HepG2 (cell line): ENCODE data around the gene ARHGAP33. TPM values are rescaled to one million over a fixed set of nuclear protein-coding genes. Genes with fewer than 3 reads are reported as not detected.

Experiments used
- ATAC-seq: fragments of 200-7000 bp; cut with Tn5 transposase; 3 replicates; pipeline ENCODE4 v1.9.1; 2020; ENCODE audit warnings: mild to moderate bottlenecking, moderate library complexity
- BruUV-seq: library from RNA; stranded (reverse); fragments of 400-500 nt; replicated peaks from 2 replicates; lab custom pipeline; 2021; lab: Mats Ljungman, UMichigan
- CTCF ChIA-PET: fragments of 300-600 bp; formaldehyde crosslinking; extraction: SDS; loops from one replicate; lab custom pipeline; 2021; ENCODE audit warnings: low total read pairs, inconsistent platforms, low intra/inter-chr PET ratio; lab: Yijun Ruan, JAX
- POLR2A ChIA-PET: fragments of 350-600 bp; sonication (Branson Sonifier 250); formaldehyde crosslinking; loops from one replicate; lab custom pipeline; 2020; ENCODE audit warnings: antibody characterized with exemption, inconsistent platforms; lab: Yijun Ruan, JAX
- DNase-seq: peaks from one replicate; pipeline ENCODE4 v3.0.0-alpha.2; 2015; ENCODE audit warnings: low spot score
- FAIRE-seq: peaks from 3 replicates; lab custom pipeline; 2011; peaks lifted over from hg19 to GRCh38; lab: Jason Lieb, UNC
- H2AFZ ChIP-seq: one replicate; pipeline ENCODE4 v1.6.1; 2011; ENCODE audit warnings: low read length, inconsistent platforms
- H3K27ac ChIP-seq: fragments of 300-600 bp; 3 replicates; pipeline ENCODE4 v1.8.0; 2011; ENCODE audit warnings: mixed run types, mild to moderate bottlenecking, mixed read lengths, low read length, inconsistent platforms; ENCODE audit not compliant: insufficient read depth; ENCODE audit errors: extremely low read length
- H3K27me3 ChIP-seq, 2 experiments: fragments of 200-600 bp in 1 of 2; 2 replicates in 1 of 2; 3 replicates in 1 of 2; pipeline versions ENCODE4 v1.6.0 to v1.8.0; 2011; ENCODE audit warnings: low read length in 2 of 2, mild to moderate bottlenecking in 2 of 2, moderate library complexity in 2 of 2, inconsistent platforms in 1 of 2; ENCODE audit not compliant: insufficient read depth in 2 of 2, control insufficient read depth in 1 of 2
- H3K36me3 ChIP-seq, 2 experiments: fragments of 200-600 bp in 1 of 2; replicated peaks in 1 of 2; 2 replicates in 1 of 2; 3 replicates in 1 of 2; pipeline versions ENCODE4 v1.5.1 to v1.8.0; 2011; ENCODE audit warnings: low read length in 2 of 2, inconsistent platforms in 1 of 2; ENCODE audit not compliant: insufficient read depth in 2 of 2, control insufficient read depth in 1 of 2
- H3K4me1 ChIP-seq: 2 replicates; pipeline ENCODE4 v1.5.1; 2012; ENCODE audit warnings: low read length, inconsistent platforms; ENCODE audit not compliant: insufficient read depth
- H3K4me2 ChIP-seq: 2 replicates; pipeline ENCODE4 v1.6.0; 2011; ENCODE audit warnings: low read depth, low read length, inconsistent platforms
- H3K4me3 ChIP-seq, 3 experiments: fragments of 200-600 bp in 1 of 3; sonication (generic), shearing (Covaris generic) in 1 of 3; replicated peaks in 1 of 3; 2 replicates each; pipeline ENCODE4 v1.5.1; 2011 to 2016; ENCODE audit warnings: low read length in 3 of 3, inconsistent platforms in 2 of 3, low read depth in 2 of 3, mild to moderate bottlenecking in 2 of 3, control low read depth in 1 of 3, mixed read lengths in 1 of 3; ENCODE audit not compliant: insufficient read depth in 1 of 3
- H3K79me2 ChIP-seq: one replicate; pipeline ENCODE4 v1.6.1; 2011; ENCODE audit warnings: low read length, inconsistent platforms; ENCODE audit not compliant: insufficient read depth
- H3K9ac ChIP-seq: 2 replicates; pipeline ENCODE4 v1.6.0; 2011; ENCODE audit warnings: mild to moderate bottlenecking, low read depth, low read length, inconsistent platforms; ENCODE audit not compliant: insufficient read depth
- H3K9me3 ChIP-seq: 2 replicates; pipeline ENCODE4 v1.5.1; 2012; ENCODE audit warnings: mild to moderate bottlenecking, low read length
- H4K20me1 ChIP-seq: 2 replicates; pipeline ENCODE4 v1.6.0; 2011; ENCODE audit warnings: inconsistent platforms, mild to moderate bottlenecking, low read length, moderate library complexity; ENCODE audit not compliant: insufficient read depth
- ELF3 ChIP-seq: IDR thresholded peaks from 2 replicates; pipeline ENCODE4 v1.6.1; 2016; ENCODE audit warnings: missing genetic modification reagents, missing compliant biosample characterization
- SNAI1 ChIP-seq: sonication (generic); formaldehyde crosslinking; IDR thresholded peaks from 2 replicates; pipeline ENCODE4 v1.5.0; 2020; ENCODE audit warnings: mild to moderate bottlenecking, missing genetic modification reagents, borderline replicate concordance
- WGBS: methylation state at CpG from one replicate; pipeline ENCODE4 v1.1.6; 2017; ENCODE audit warnings: low lambda C conversion rate; 5-methylcytosine and 5-hydroxymethylcytosine counted together
- in situ Hi-C: cut with HindIII; loops from 2 replicates; pipeline ENCODE4 v1.10.0; 2017; ENCODE audit warnings: low pct_unique_long_range_greater_than_20kb; ENCODE audit not compliant: extremely low pct_ligation_motif_present
- intact Hi-C: fragments of 100-400 bp; cut with micrococcal nuclease; formaldehyde crosslinking; loops from one replicate; pipeline ENCODE4 v1.10.0; 2022; ENCODE audit not compliant: unreplicated experiment
- polyA plus RNA-seq, 8 experiments: library from polyadenylated mRNA; depleted of rRNA in 3 of 8; stranded (reverse) in 7 of 8; unstranded in 1 of 8; fragments of >200 nt; fragmentation: Illumina TruSeq in 4 of 8; extraction: Trizol in 4 of 8; gene quantifications; 2 replicates each; pipeline versions ENCODE4 v1.2.1 to v1.2.3, GENCODE V29; 2011 to 2016; ENCODE audit warnings: low read depth in 4 of 8, missing spikeins in 1 of 8, mixed read lengths in 1 of 8; ENCODE audit not compliant: insufficient read depth in 1 of 8
- total RNA-seq, 5 experiments: library from RNA; depleted of rRNA; stranded (reverse); fragments of >200 nt; fragmentation: Illumina TruSeq; extraction: Trizol; gene quantifications; 2 replicates each; pipeline ENCODE4 v1.2.3, GENCODE V29; 2016; ENCODE audit warnings: low read depth in 1 of 5
- TF ChIP-seq, protein P1 (sequence below): sonication (generic); formaldehyde crosslinking; IDR thresholded peaks from 2 replicates; pipeline ENCODE4 v1.8.1; 2023; ENCODE audit warnings: mild to moderate bottlenecking, missing genetic modification reagents
- TF ChIP-seq, protein P2 (sequence below): fragments of 450-650 bp; IDR thresholded peaks from 2 replicates; pipeline ENCODE4 v1.6.1; 2017

ARHGAP33 gene
- total and polyA plus RNA-seq, 2 of the 13 experiments (the other 11 are each of a cell fraction or from before 2014, with no cell fraction given), result 1.3 to 2.7 TPM

DNA sequence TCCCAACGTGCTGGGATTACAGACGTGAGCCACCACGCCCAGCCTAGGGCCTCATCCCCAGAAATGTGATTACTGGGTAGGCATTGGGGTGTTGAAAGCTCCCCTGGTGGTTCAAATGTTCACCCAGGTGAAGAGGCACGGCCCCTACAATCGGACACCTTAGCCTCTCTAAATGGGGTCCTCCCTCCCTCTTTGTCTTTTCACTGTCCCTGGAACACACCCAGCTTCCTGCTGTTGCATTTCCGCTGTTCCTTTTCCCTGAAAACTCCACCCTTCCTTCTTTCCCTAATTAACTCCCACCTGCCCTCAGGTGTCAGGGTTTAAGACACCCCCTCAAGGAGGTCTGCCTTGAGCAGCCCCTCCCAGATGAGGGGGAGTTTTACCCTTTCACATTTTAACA lies 40.9 kb downstream of the ARHGAP33 start:
- POLR2A ChIA-PET, result interaction anchor here (1.2 kb wide), 1 partner anchor 20 kb away, joined by 3 read pairs; no protein-coding TSS in a partner anchor
- TF ChIP-seq, protein P1, sequence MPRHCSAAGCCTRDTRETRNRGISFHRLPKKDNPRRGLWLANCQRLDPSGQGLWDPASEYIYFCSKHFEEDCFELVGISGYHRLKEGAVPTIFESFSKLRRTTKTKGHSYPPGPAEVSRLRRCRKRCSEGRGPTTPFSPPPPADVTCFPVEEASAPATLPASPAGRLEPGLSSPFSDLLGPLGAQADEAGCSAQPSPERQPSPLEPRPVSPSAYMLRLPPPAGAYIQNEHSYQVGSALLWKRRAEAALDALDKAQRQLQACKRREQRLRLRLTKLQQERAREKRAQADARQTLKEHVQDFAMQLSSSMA (CRISPR knock-in tag), result no peak
- TF ChIP-seq, protein P2, sequence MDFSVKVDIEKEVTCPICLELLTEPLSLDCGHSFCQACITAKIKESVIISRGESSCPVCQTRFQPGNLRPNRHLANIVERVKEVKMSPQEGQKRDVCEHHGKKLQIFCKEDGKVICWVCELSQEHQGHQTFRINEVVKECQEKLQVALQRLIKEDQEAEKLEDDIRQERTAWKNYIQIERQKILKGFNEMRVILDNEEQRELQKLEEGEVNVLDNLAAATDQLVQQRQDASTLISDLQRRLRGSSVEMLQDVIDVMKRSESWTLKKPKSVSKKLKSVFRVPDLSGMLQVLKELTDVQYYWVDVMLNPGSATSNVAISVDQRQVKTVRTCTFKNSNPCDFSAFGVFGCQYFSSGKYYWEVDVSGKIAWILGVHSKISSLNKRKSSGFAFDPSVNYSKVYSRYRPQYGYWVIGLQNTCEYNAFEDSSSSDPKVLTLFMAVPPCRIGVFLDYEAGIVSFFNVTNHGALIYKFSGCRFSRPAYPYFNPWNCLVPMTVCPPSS, result no peak
- H3K79me2 ChIP-seq, result peaks cover 12% of the 10 kb centered on the region
- H2AFZ ChIP-seq, result no peak overlapping the region
- no peak overlapping the region for H3K9ac ChIP-seq
- no peaks in the 10 kb centered on the region; a peak in 1 of 5 replicates for H3K27me3 ChIP-seq
- peaks cover 55% of the 10 kb centered on the region for H3K4me1 ChIP-seq
- no peak overlapping the region for H3K27ac ChIP-seq
- no peaks in the 10 kb centered on the region for H3K9me3 ChIP-seq
- WGBS, result 15% methylated on average over 6 of the region's 6 CpGs
- in situ Hi-C loops (loop anchor here (10.0 kb wide), 1 partner anchor 121 kb away; no protein-coding TSS in a partner anchor), intact Hi-C loops (loop anchor here (10.0 kb wide), 1 partner anchor 121 kb away; no protein-coding TSS in a partner anchor)
- ATAC-seq (no peak), DNase-seq (no peak), FAIRE-seq (no peak)
- H4K20me1 ChIP-seq, result no peaks in the 10 kb centered on the region
- 0 out of 2 replicates have a peak overlapping the region, but pooled peaks have one; percentile 36 for H3K4me2 ChIP-seq
- CTCF ChIA-PET, result no interaction called here
- BruUV-seq, result no TSS peak
- H3K4me3 ChIP-seq, result no peak overlapping the region
- H3K36me3 ChIP-seq, result no peaks in the 10 kb centered on the region

DNA sequence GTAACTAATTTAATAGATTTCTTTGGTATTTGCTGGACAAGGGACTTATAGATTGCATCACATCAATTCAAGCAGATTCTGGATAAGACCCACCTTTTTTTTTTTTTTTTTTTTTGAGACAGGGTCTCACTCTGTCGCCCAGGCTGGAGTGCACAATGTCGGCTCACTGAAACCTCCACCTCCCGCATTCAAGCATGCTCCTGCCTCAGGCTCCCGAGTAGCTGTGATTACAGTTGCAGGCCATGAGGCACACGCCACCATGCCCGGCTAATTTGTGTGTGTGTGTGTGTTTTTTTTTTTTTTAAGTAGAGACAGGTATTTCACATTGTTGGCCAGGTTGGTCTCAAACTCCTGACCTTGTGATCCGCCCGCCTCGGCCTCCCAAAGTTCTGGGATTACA lies 41.5 kb downstream of the ARHGAP33 start:
- H3K27ac ChIP-seq, result no peak overlapping the region
- intact Hi-C loops (loop anchor here (10.0 kb wide), 1 partner anchor 122 kb away; no protein-coding TSS in a partner anchor), in situ Hi-C loops (loop anchor here (10.0 kb wide), 1 partner anchor 122 kb away; no protein-coding TSS in a partner anchor)
- 62% methylated on average over 9 of the region's 9 CpGs for WGBS
- H3K36me3 ChIP-seq, result no peaks in the 10 kb centered on the region
- no peak overlapping the region for H3K9ac ChIP-seq
- ChIA-PET POLR2A (interaction anchor here (1.2 kb wide), 1 partner anchor 20 kb away, joined by 3 read pairs; no protein-coding TSS in a partner anchor), CTCF (no interaction called here)
- no peak overlapping the region for H3K4me3 ChIP-seq
- H3K9me3 ChIP-seq, result no peaks in the 10 kb centered on the region
- no peaks in the 10 kb centered on the region for H4K20me1 ChIP-seq
- ATAC-seq, result no peak
- no peaks in the 10 kb centered on the region; a peak in 2 of 5 replicates for H3K27me3 ChIP-seq
- no peak for FAIRE-seq
- no peak overlapping the region for H2AFZ ChIP-seq
- H3K4me1 ChIP-seq, result peaks cover 55% of the 10 kb centered on the region
- no TSS peak for BruUV-seq
- no peak for DNase-seq
- H3K4me2 ChIP-seq, result no peak overlapping the region
- no peak for TF ChIP-seq SNAI1 (CRISPR knock-in tag)
- no peak for TF ChIP-seq ELF3 (CRISPR knock-in tag)
- peaks cover 6% of the 10 kb centered on the region for H3K79me2 ChIP-seq
